ENCODE measurements around the gene TMC1. TPM values are rescaled to one million over a fixed set of nuclear protein-coding genes. Genes with fewer than 3 reads are reported as not detected.

The TMC1 gene
- total and polyA plus RNA-seq, 2 of the 8 experiments (the other 6 are each of a cell fraction or from before 2014, with no cell fraction given): 0.95 to 0.98 TPM

- TF ChIP-seq BRCA1 (IDR thresholded peaks at IDR 0.05; ENCODE audit: low read depth, low read length) (no peak), BACH1 (IDR thresholded peaks at IDR 0.05; ENCODE audit: low read length) (no peak), RFX5 (IDR thresholded peaks at IDR 0.05; ENCODE audit: borderline replicate concordance, low read depth, low read length) (no peak), ZNF274 (IDR thresholded peaks at IDR 0.05; ENCODE audit: borderline replicate concordance, extremely low read depth, low read length) (no peak), GTF2F1 (IDR thresholded peaks at IDR 0.05; ENCODE audit: borderline replicate concordance, low read depth, low read length) (no peak), SUZ12 (IDR thresholded peaks at IDR 0.05; ENCODE audit: low read length) (no peak), JUND (IDR thresholded peaks at IDR 0.05; ENCODE audit: low read length) (no peak), POU5F1 (IDR thresholded peaks at IDR 0.05; ENCODE audit: low read depth, low read length) (no peak), YY1 (IDR thresholded peaks at IDR 0.05; ENCODE audit: low read depth, low read length) (no peak), SP2 (IDR thresholded peaks at IDR 0.05; ENCODE audit: low read length) (no peak), RNF2 (IDR thresholded peaks at IDR 0.05; ENCODE audit: borderline replicate concordance, low read depth, low read length, missing control alignments, poor library complexity, severe bottlenecking) (no peak), CTBP2 (IDR thresholded peaks at IDR 0.05; ENCODE audit: borderline replicate concordance, insufficient read depth, insufficient read length, low read length) (no peak), TAF1 (IDR thresholded peaks at IDR 0.05; ENCODE audit: low read depth, low read length) (no peak)
- Histone ChIP-seq H3K36me3 (ENCODE audit: control insufficient read depth in 2 of 4, insufficient read depth in 4 of 4, low read length in 3 of 4) (no peaks in the 10 kb centered on the region), H3K23me2 (ENCODE audit: low read depth, low read length) (peaks cover 2% of the 10 kb centered on the region; the same call in 1 of the 2 replicates), H3K4me3 (ENCODE audit: extremely low read depth in 1 of 4, insufficient read depth in 2 of 4, low read depth in 3 of 4, low read length in 4 of 4) (no peak overlapping the region), H3K27ac (ENCODE audit: low read depth, low read length) (no peak overlapping the region), H4K5ac (ENCODE audit: insufficient read length, low read depth, low read length) (no peak overlapping the region), H2BK15ac (ENCODE audit: low read length) (no peak overlapping the region), H2AFZ (ENCODE audit: low read length) (no peak overlapping the region), H3K4me1 (replicated peaks in 1 of 4; ENCODE audit: control insufficient read depth in 3 of 4, insufficient read depth in 4 of 4, low read length in 3 of 4) (peaks cover 0 to 4% (median 0%) of the 10 kb centered on the region in 4 experiments; a peak in 1 of 7 replicates), H4K91ac (replicated peaks; ENCODE audit: insufficient read length, low read length) (no peak overlapping the region), H2BK120ac (replicated peaks; ENCODE audit: low read depth, low read length) (no peak overlapping the region), H3K9me3 (ENCODE audit: insufficient read depth in 2 of 2, low read depth in 1 of 2, low read length in 1 of 2) (no peaks in the 10 kb centered on the region), H3K14ac (ENCODE audit: insufficient read length) (no peak overlapping the region), H3K79me1 (ENCODE audit: low read depth, low read length) (no peaks in the 10 kb centered on the region; the same call in 1 of the 2 replicates), H3K4ac (replicated peaks; ENCODE audit: insufficient read length, low read depth, low read length) (no peak overlapping the region), H3K56ac (replicated peaks; ENCODE audit: insufficient read length, low read depth, low read length) (no peak overlapping the region), H4K8ac (ENCODE audit: extremely low read depth, insufficient read depth, low read length) (no peak overlapping the region), H3K4me2 (ENCODE audit: insufficient read depth in 1 of 2, low read depth in 2 of 2, low read length in 2 of 2) (no peak overlapping the region), H3K27me3 (replicated peaks in 1 of 4; ENCODE audit: control insufficient read depth in 3 of 4, extremely low read depth in 1 of 4, insufficient read depth in 3 of 4, low read length in 3 of 4) (no peaks in the 10 kb centered on the region), H3K9ac (replicated peaks in 1 of 4; ENCODE audit: extremely low read depth in 1 of 4, low read depth in 3 of 4, low read length in 3 of 4) (no peak overlapping the region), H2BK5ac (ENCODE audit: low read depth, low read length) (no peak overlapping the region), H4K20me1 (replicated peaks in 1 of 2; ENCODE audit: control insufficient read depth in 1 of 2, insufficient read depth in 2 of 2, low read length in 2 of 2) (no peaks in the 10 kb centered on the region), H3K18ac (ENCODE audit: extremely low read depth, low read length) (no peak overlapping the region), H2BK12ac (ENCODE audit: low read depth, low read length) (no peak overlapping the region), H3K23ac (ENCODE audit: insufficient read length) (no peak overlapping the region), H2AK5ac (ENCODE audit: low read depth, low read length) (no peak overlapping the region), H2BK20ac (ENCODE audit: low read length) (no peak overlapping the region), H3K79me2 (ENCODE audit: control insufficient read depth in 1 of 2, insufficient read depth in 2 of 2, low read length in 2 of 2) (no peaks in the 10 kb centered on the region)
- FAIRE-seq: no peak
- POLR2A ChIA-PET (ENCODE audit: partially characterized antibody): no interaction called here
- no peak for DNase-seq (ENCODE audit: low read depth in 1 of 2, low spot score in 2 of 2)
- CTCF ChIA-PET (ENCODE audit: partially characterized antibody): interaction anchor here (0.6 to 0.7 kb wide), 2 partner anchors 198 to 398 kb away, joined by 3 to 4 read pairs; no protein-coding TSS in a partner anchor
- WGBS, 2 experiments (ENCODE audit: extremely low coverage in 1 of 2, insufficient coverage in 1 of 2, insufficient read length in 1 of 2, insufficient replicate concordance in 2 of 2, low coverage in 1 of 2, low lambda C conversion rate in 2 of 2, missing lambda C conversion rate in 1 of 2): 93% methylated on average over 1 of the region's 1 CpG; no CpG with 5 or more reads in 1 of the 2 experiments
These were observed 31.4 kb upstream of the TMC1 start for GRCh38 chr9:72489986-72490385.

Measured in H1 (cell line).